NCI-H2081 treated with DMSO at 0.1 percent for 48 hours (cell line): Measurements from ENCODE around the gene TYW1.
"Not testable (repeated sequence)": the region's sequence is repeated elsewhere in the genome, so short reads cannot be mapped to it uniquely, and the experiment has no call there.

Experiments used
- DNase-seq: peaks from one replicate; lab custom pipeline; 2025; lab: John Stamatoyannopoulos, UW

Gene TYW1

DNA sequence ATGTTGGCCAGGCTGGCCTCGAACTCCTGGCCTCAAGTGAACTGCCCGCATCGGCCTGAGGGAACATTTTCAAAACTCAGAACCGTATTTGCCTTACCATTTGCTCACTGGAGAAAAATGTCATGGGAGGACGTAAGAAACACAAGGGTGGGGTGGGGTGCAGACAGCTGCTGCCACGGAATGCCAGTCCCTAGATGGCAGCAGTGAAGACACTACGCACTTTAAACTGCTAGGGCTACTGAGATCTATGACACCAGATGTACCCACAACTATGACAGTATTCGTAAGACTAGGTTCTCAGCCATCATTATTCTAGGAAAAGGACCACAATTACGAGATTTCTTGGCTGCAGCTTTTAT is 2.0 kb upstream of the TYW1 start:
- DNase-seq = peak; percentile 23

DNA sequence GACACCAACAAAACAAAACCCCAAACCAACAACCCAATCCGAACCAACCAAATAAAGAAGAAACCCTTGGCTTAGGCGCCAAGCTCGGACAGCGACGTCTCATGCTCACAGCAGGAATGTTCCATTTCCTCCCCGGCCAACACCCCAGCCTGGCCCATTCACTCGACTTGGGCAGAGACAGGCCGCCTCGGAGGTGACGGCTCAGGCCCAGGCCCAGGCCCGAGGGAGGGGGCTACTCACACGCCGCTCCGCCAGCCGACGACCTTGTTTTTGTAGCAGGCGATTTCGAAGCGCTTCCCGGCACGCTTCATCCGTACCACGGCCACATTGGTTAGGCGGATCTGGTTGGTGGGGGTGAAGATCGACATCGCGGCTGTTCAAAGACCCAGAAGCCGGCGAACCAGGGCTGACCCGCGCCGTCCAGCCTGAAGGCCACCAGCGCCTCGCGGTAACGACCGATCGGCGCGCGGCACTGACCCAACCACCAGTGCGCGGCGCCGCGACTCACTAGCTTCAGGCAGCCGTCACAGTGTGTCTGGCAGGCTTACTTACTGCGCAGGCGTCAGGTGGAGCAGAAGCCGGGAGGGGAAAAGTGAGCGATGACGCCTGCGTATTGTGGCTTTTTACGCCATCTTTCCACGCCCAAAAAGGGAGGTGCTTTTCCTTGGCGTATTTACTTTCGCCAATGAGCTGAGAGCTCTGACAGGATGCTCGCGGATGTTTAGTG is 1.4 kb upstream of the TYW1 start, which contains the start of gene SBDS:
Gene SBDS (minus strand): TSS at position 537 of the 727 bp plus-strand sequence. CDS start 169 bp downstream, at position 368.
- DNase-seq = peak; percentile 97

DNA sequence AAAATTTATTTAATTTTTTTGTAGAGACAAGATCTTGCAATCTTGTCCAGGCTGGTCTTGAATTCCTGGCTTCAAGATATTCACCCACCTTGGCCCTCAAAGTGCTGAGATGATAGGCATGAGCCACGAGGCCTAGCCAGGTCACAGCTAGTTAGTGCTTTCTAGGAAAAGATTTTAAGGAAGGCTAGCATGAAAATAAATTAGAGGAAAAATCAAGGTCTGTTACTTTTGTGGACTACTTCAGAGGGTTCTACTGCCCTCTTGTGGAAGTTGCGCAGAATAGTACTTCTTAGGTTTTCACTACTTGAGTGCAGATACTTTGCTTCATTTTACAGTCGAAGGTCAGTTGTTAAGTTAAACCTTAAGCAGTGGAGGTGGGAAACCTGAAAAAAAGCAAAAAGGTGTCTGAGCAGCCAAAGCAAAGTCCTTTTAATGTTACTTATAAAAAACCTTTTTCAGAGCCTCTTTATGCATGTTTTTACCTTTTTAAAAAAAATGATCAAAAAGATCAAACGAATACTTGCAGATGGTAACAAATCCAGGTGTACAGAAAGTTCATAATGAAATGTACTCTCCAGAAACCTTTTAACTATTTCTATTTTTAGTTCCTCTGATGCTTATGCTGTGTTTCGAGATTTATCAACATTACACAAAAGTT is 4.1 kb downstream of the TYW1 start:
- DNase-seq = not testable (repeated sequence)

DNA sequence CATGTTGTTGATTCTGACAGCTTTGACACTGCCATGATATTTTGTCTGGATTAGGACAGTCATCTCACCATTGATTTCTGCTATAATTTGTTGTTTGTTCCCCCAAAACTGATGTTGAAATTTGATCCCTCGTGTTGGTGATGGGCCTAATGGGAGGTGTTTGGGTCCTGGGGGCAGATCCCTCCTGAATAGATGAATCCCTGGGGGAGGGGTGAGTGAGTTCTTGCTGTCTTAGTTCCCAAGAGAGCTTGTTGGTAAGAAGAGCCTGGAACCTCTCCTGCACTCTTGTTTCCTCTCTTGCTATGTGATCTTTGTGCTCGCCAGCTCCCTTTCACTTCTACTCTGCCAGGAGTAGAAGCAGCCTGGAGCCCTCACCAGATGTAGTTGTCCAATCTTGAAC is 7.5 kb downstream of the TYW1 start:
- DNase-seq = not testable (repeated sequence)

DNA sequence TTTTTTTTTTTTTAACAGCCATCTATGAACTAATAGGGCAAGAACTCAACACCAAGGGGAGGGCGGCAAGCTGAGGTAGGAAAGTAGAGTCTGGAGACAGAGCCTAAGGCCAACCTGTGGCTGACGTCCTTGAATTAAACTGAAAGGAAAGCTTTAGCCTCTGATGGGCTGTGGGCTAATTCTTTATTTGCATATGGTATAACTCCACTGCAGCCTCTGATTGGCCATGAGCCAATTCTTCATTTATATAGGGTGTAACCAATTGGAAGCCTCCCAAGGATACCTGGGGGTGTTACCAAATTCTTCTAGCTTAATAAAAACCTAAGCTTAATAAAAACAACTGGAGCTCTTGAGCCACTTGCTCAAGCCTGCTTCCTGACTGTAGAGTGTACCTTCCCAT is 10.3 kb downstream of the TYW1 start:
- no peak for DNase-seq

DNA sequence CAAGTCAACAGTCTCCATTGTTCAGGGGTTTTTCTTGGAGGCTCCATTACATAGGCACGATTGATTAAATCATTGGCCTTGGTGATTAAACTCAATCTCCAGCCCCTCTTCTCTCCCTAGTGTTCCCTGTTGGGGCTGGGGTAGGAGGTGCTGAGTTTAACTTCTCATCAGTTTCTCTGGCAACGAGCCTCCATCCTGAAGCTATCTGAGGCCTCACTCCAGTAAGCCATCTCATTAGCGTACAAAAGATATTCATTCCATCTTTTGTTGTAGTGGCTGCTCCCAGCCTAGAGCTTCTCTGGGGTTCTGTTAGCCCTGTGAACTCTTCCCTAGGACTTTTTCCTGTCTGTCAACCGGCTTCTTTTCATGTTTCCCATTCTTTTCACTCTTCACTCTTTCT is 11.6 kb downstream of the TYW1 start:
- no peak for DNase-seq

DNA sequence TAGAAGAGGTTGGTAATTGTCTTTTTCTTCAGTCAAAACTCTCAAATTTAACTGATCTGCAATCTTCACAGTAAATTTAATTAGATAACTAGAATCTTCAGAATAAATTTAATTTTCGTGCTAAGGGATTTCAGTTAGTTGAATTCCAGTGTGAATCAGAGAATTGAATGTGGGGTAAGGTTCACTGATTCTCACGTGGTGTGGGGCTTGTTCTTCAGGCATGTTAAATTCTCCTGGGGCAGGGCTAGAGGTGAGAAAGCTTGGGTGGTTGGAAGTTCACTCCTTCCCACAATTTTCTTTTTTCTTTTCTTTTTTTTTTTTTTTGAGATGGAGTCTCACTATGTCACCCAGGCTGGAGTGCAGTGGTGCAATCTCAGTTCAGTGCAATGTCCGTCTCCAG is 13.0 kb downstream of the TYW1 start:
- not testable (repeated sequence) for DNase-seq

DNA sequence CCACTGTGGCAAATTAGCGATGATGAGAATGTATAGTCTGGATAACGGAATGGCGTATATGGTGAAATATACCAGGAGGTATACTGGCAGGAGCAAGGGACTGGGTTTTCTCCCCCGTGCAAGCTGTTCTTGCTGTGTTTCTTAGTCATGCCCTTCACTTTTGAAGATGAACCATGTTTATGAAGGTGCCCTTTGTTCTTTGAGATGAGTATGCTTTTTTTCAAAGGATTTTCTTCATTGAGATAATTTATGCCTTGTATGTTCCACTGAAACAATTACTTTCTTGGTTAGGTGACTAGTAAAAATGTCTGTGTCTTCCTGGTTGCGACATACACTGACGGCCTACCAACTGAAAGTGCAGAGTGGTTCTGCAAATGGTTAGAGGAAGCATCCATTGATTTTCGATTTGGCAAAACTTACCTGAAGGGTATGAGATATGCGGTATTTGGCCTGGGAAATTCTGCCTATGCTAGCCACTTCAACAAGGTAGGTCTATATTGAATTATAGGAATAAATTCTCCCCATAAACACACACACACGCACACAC is 17.5 kb downstream of the TYW1 start:
- DNase-seq = not testable (repeated sequence)

DNA sequence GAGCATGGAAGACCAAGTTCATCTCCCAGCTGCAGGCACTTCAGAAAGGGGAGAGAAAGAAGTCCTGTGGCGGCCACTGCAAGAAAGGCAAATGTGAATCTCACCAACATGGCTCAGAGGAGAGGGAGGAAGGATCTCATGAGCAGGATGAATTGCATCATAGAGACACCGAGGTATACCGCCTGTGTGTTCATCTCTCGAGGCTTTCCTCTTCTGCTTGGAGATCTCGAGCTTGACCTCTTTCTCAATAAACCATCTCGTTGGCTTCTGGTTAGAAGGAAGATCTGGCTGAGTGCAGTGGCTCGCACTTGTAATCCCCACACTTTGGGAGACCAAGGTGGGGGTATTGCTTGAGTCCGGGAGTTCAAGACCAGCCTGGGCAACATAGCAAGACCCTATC is 21.3 kb downstream of the TYW1 start:
- not testable (repeated sequence) for DNase-seq

DNA sequence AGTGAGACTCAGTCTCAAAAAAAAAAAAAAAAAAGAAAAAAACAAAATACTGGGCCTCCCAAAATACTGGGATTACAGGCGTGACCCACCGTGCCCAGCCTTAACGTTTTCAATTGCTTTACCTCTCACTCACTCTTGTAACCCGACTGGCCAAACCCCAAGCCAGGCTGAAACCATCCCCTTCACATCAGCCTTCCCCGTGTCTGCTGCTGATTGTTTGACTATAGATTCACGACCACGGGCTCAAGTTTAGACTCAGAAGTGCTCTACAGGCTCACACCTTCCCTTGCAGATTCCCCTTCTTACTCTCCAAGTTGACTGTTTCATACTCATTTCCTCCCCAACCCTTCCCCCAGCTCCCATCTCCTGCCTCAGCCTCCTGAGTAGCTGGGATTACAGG is 22.3 kb downstream of the TYW1 start:
- no peak for DNase-seq

DNA sequence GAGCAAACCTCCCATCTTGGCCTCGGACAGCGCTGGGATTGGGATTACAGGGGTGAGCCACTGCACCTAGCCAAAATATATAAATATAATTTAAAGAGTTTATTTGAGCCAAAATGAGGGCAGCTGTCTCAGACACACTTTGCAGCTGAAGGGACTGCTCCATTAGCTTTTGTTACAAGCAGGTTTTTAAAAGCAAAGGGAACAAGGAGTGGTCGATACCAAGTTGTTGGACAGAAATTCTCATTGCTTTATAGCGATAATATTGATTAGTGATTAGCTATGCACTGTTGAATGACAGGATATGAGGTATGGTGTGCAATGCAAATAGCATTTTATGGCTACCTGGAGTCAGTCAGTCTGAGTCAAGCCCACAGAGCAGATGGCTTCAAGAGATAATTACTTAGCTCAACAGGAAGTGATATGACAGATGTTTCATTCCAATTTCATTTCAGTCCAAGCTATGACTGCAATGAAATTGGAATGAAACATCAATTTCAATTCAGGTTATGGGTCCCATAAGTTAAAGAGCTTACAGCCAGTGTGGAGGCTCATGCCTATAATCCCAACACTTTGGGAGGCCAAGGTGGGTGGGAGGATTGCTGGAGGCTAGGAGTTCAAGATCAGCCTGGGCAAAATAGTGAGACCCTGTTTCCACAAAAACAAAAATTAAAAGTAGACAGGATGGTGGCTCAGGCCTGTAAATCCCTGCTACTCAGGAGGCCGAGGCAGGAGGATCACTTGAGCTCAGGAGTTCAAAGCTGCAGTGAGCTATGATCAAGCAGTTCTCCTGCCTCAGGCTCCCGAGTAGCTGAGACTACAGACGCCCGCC is 23.1 kb downstream of the TYW1 start:
- DNase-seq = no peak

DNA sequence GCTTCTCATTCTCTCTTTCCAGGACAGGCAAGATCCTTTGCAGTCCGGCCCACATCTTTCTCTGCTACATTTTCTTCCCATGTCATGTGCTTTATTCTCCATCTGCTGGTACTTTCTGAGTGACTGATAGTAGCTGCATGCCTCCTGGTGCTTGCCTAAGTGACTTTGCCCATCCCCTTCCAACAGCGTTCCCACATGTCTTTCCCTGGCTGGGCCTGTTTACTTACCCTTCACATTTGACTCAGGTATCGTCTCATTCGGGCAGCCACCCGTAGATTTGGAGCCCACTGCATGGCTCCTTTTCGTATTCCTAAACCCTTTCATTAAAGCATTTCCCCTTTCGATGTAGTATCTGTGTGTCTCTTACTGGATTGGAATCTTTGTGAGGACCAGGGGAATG is 24.6 kb downstream of the TYW1 start:
- DNase-seq = no peak

DNA sequence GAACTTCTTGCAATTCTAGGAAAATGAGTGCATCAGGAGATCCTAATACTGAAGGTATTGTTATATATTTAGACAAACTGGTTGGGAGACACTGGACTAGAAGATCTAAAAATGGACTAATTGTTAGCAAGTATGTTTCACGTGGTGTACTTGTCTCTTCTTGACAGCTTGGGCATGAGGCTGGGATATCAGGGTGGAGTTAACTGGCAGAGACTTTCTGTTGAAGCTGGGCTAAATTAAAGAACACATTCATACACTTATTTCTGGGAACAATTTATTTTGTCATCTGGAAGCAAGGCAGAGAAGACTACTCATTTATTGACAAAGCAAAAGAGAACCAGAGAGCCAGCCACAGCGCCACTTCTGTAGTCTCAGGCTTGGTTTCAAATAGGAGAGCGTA is 25.9 kb downstream of the TYW1 start:
- no peak for DNase-seq

DNA sequence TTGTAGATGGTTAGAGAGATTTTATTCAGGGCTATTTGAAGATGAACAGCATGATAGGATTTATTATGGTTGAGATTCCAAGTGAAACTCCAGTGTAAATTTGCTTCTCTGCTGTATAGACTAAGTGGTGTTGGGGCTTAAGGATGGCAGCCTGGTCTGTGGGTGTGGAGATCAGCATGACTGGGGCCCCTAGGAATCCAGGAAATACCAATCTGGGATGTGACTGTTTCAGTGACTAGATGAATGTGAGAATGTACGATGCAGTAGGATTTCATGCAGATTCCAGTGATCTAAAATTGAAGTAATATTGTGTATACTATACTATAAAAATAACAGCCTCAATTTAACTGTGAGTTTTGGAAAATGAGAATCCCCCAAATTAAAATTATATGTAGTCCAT is 28.8 kb downstream of the TYW1 start:
- DNase-seq = not testable (repeated sequence)

DNA sequence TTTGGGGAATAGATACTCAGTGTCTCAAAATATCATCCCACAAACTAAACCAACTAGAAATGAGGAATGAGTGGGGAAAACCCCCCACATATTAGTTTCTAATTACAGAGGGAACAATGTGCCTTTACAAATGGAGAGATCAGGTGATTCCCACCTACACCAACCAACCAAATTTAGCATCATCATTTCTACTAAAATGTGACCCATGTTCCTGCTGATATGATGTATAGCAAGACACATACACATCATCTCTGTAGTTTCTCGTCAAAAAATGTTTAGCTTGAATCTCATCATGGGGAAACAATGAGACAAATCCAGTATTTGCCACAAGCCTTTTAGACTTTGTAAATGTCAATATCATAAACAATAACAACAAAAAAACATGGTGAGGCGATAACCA is 35.1 kb downstream of the TYW1 start:
- not testable (repeated sequence) for DNase-seq

DNA sequence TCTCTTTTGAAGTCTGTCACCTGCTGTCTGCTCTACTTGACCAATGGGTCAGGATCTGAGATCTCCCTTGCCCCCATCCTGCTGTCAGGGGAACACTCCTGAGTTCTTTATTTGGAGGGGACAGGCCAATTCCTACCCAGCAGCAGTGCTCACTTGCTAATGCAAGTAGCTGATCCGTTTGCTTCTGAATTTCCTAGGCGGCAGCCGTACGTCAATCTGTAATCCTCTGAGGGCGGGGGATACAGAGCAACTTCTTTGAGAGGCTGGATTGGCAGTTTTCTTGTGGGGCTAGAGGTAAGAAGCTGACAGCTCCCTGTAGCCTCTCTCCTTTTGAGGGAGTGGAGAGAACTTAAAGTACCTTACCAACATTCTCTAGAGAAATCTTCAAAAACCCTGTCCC is 36.6 kb downstream of the TYW1 start:
- DNase-seq = no peak

DNA sequence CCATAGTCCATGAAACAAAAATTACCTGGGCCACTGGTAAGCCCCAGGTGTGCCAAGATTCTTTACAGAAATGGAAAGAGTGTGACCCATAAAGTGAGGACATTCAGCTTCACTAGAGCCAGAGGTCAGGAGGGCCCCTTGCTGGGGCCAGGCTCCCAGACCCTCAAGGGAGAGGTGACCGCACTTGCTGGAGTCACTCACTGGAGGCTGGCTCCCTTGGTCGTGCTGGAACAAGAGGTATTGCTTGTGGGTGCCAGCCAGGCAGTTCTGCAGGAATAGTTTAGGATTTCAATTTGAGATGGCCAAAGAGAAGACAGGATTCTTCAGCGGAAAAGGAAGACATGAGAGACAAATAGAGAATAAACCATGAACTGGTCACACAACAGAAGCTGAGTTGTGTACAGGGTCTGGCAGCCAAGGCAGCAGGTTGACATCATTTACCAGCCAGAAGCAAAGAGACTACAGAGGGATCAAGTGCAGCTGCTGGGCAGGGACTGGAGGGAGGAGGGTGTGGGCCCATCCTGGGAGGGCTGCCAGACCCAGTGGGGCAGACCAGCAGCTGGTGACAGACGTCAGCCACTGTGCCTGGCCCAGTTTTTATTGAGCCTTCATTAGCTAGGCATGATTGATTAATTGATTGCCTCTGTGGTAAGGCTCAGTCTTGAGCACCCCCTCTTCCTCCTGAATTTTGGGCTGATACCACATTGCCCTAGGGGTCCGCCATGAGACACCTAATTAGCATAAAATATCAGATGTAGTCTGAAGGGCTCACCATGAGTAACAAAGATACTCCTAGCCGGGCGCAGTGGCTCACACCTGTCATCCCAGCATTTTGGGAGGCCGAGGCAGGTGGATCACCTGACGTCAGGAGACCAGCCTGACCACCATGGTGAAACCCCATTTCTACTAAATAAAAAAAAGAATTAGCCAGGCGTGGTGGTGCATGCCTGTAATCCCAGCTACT is 40.1 kb downstream of the TYW1 start:
- DNase-seq = peak; percentile 16

DNA sequence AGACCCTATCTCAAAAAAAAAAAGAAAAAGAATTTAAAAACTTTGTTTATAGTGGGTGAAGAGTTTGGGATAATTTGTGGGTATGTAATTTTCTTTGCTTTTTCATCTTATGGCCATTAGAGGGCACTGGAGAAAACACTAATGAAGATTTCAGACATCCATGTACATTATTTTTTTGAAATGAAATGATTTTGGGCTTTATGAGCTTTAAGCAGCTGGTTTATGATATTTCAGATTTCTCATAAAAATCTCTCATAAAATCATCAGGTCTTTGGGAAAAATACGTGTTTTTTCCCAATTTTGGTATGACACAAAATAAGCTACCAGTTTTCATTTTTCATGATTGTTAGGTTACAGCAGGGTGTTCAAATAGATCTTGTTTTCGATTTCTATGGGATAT is 44.2 kb downstream of the TYW1 start:
- DNase-seq = not testable (repeated sequence)

DNA sequence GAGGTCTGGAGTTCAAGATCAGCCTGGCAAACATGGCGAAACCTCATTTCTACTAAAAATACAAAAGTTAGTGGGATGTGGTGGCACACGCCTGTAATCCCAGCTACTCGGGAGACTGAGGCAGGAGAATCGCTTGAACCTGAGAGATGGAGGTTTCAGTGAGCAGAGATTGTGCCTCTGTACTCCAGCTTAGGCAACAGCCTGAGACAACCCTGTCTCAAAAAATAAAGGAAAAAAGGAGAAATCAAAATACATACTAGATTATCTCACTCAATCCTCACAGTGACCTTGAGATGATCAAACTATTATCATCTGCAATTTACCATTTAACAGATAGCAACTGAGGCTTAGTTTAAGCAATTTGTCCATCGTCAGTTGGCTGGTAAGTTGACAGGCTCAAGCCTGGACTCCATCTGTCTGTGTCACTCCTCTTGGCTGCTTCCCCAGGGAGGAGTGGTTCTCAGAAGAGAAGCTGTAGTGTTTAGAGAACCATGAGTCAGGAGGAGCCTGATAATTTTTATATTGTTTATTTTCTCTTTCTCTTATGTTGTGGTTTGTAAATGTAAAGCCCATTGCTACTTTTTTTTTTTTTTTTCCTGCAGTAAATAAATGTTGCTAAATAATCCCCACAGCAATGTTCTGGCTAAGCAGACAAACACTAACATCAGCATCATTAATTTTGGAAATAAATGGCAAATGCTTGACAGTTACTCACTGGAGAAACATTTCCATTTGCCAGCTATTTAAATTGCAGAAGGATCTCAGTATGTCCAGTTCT is 46.3 kb downstream of the TYW1 start:
- not testable (repeated sequence) for DNase-seq

DNA sequence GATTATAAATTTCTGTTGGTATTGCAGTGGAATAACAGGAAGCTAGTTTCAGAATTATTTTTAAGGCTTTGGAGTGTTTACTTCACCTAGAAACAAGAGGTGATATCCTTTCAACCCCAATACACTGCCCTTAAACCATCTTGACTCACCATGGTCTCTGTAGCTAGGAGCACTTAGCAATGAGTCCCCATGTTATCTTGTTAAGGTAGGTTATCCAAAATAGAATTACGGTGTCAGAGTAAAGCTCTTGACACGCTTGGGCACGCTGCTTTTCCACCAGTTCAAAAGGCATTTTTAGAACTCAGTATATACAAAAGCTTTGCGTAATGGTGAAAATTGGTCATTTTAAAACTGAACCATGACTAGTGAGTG is 46.9 kb downstream of the TYW1 start:
- DNase-seq = not testable (repeated sequence)
